ENCODE results near the gene OR51F2. TPM values are rescaled to one million over a fixed set of nuclear protein-coding genes. Genes with fewer than 3 reads are reported as not detected.

The OR51F2 gene
- total and polyA plus RNA-seq, 2 donors (not counting 1 experiment from before 2014, with no cell fraction given): not detected

DNA sequence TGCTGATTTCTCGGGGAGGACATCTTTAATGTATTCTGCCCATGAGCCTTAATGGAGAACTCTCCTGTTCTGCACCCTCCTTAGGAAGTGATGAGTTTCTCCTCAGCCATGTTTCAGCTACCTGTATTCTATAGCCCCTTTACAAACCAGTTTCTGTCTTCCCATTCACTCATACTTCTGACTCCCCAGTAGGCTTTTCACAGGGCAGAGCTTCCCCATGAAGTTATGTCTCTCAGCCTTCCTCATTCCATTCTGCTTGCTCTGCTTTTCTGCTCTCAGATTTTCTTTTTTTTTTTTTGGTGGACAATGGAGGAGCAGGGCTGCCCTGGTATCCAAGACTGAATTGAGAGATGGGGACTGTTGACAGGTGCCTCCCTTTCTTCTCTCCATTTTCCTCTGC lies 12.6 kb upstream of the OR51F2 start:
- no peak overlapping the region for H3K4me3 ChIP-seq (replicated peaks in 1 of 4; ENCODE audit: control extremely low read depth in 1 of 4, insufficient read depth in 1 of 4, low read depth in 3 of 4, low read length in 4 of 4)
- H3K9ac ChIP-seq (ENCODE audit: insufficient read depth, low read length): no peak overlapping the region
- H3K27me3 ChIP-seq (ENCODE audit: control insufficient read depth, insufficient read depth, low read length): no peaks in the 10 kb centered on the region
- no peaks in the 10 kb centered on the region for H3K4me1 ChIP-seq (ENCODE audit: control insufficient read depth, extremely low read depth, insufficient read depth, low read length)
- H4K20me1 ChIP-seq (ENCODE audit: control insufficient read depth, extremely low read depth, insufficient read depth, low read length): no peaks in the 10 kb centered on the region
- H3K27ac ChIP-seq (ENCODE audit: insufficient read depth, low read length): no peak overlapping the region
- no peak for DNase-seq (ENCODE audit: low read depth in 2 of 2)
- no peak overlapping the region for H2AFZ ChIP-seq (ENCODE audit: low read length)
- no peak overlapping the region for H3K4me2 ChIP-seq (ENCODE audit: extremely low read depth, insufficient read depth, low read length)
- no peaks in the 10 kb centered on the region for H3K9me3 ChIP-seq (ENCODE audit: control insufficient read depth, insufficient read depth, low read depth, low read length)
- no peaks in the 10 kb centered on the region for H3K79me2 ChIP-seq (ENCODE audit: control insufficient read depth, insufficient read depth, low read length)
- no peak for TF ChIP-seq EZH2 (IDR thresholded peaks at IDR 0.05; ENCODE audit: low read length, missing control alignments)
- TF ChIP-seq, protein P1, sequence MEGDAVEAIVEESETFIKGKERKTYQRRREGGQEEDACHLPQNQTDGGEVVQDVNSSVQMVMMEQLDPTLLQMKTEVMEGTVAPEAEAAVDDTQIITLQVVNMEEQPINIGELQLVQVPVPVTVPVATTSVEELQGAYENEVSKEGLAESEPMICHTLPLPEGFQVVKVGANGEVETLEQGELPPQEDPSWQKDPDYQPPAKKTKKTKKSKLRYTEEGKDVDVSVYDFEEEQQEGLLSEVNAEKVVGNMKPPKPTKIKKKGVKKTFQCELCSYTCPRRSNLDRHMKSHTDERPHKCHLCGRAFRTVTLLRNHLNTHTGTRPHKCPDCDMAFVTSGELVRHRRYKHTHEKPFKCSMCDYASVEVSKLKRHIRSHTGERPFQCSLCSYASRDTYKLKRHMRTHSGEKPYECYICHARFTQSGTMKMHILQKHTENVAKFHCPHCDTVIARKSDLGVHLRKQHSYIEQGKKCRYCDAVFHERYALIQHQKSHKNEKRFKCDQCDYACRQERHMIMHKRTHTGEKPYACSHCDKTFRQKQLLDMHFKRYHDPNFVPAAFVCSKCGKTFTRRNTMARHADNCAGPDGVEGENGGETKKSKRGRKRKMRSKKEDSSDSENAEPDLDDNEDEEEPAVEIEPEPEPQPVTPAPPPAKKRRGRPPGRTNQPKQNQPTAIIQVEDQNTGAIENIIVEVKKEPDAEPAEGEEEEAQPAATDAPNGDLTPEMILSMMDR (conservative IDR thresholded peaks at IDR 0.05 in 1 of 2, IDR thresholded peaks at IDR 0.05 in 1 of 2; ENCODE audit: low read depth in 1 of 2, low read length in 2 of 2): no peak
- H3K36me3 ChIP-seq (ENCODE audit: control insufficient read depth, insufficient read depth, low read length): no peaks in the 10 kb centered on the region

DNA sequence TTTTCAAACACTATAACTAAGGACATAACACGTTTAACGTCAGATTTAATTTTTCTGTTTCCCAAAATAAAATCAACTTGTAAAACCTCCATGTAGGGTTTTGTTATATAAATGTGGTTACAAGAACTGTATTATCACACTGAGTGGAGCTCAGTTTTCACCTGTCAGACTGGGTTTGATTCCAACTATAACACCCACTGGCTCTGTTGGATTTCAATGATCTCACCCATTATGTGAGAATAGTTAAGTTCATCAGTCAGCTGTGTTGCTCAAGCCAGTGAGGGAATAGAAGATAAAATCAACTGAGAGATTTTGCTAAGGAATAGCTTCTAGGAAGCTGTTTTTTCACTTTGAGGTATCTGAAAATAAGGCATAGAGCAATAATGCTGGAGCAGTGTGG lies 11.9 kb upstream of the OR51F2 start:
- TF ChIP-seq, protein P1 (conservative IDR thresholded peaks at IDR 0.05 in 1 of 2, IDR thresholded peaks at IDR 0.05 in 1 of 2; ENCODE audit: low read depth in 1 of 2, low read length in 2 of 2): no peak
- no peak for TF ChIP-seq EZH2 (IDR thresholded peaks at IDR 0.05; ENCODE audit: low read length, missing control alignments)
- Histone ChIP-seq H3K36me3 (ENCODE audit: control insufficient read depth, insufficient read depth, low read length) (no peaks in the 10 kb centered on the region), H3K4me1 (ENCODE audit: control insufficient read depth, extremely low read depth, insufficient read depth, low read length) (no peaks in the 10 kb centered on the region), H3K79me2 (ENCODE audit: control insufficient read depth, insufficient read depth, low read length) (no peaks in the 10 kb centered on the region), H4K20me1 (ENCODE audit: control insufficient read depth, extremely low read depth, insufficient read depth, low read length) (no peaks in the 10 kb centered on the region), H3K9me3 (ENCODE audit: control insufficient read depth, insufficient read depth, low read depth, low read length) (no peaks in the 10 kb centered on the region), H3K27ac (ENCODE audit: insufficient read depth, low read length) (no peak overlapping the region), H3K4me3 (replicated peaks in 1 of 4; ENCODE audit: control extremely low read depth in 1 of 4, insufficient read depth in 1 of 4, low read depth in 3 of 4, low read length in 4 of 4) (no peak overlapping the region), H3K9ac (ENCODE audit: insufficient read depth, low read length) (no peak overlapping the region), H3K4me2 (ENCODE audit: extremely low read depth, insufficient read depth, low read length) (no peak overlapping the region), H3K27me3 (ENCODE audit: control insufficient read depth, insufficient read depth, low read length) (no peaks in the 10 kb centered on the region), H2AFZ (ENCODE audit: low read length) (no peak overlapping the region)
- no peak for DNase-seq (ENCODE audit: low read depth in 2 of 2)

DNA sequence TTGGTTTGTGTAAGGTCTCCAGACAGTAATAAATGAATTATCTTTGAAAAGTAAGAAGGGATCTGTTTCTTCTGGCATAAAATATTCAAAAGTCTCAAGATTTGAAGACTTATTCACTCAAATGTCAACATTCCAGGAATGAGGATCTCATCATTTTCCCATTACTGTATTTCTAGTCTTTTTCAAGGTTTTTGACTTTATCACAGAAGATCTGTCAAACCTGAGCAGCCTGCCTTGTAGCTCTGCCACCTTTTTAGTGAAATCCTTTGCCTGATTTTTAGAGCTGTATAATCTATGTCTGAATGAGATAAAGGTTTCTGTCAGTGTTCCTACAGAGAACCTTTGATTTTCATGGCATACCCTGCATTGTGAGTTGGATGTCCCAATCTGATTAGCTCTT lies 4.0 kb downstream of the OR51F2 start:
- no peak overlapping the region for H3K27ac ChIP-seq (ENCODE audit: insufficient read depth, low read length)
- no peak overlapping the region for H3K4me2 ChIP-seq (ENCODE audit: extremely low read depth, insufficient read depth, low read length)
- no peaks in the 10 kb centered on the region for H3K9me3 ChIP-seq (ENCODE audit: control insufficient read depth, insufficient read depth, low read depth, low read length)
- no peaks in the 10 kb centered on the region for H3K27me3 ChIP-seq (ENCODE audit: control insufficient read depth, insufficient read depth, low read length)
- H3K4me1 ChIP-seq (ENCODE audit: control insufficient read depth, extremely low read depth, insufficient read depth, low read length): no peaks in the 10 kb centered on the region
- no peaks in the 10 kb centered on the region for H3K79me2 ChIP-seq (ENCODE audit: control insufficient read depth, insufficient read depth, low read length)
- H3K36me3 ChIP-seq (ENCODE audit: control insufficient read depth, insufficient read depth, low read length): no peaks in the 10 kb centered on the region
- no peak overlapping the region for H3K4me3 ChIP-seq (replicated peaks in 1 of 4; ENCODE audit: control extremely low read depth in 1 of 4, insufficient read depth in 1 of 4, low read depth in 3 of 4, low read length in 4 of 4)
- no peak overlapping the region for H3K9ac ChIP-seq (ENCODE audit: insufficient read depth, low read length)
- no peaks in the 10 kb centered on the region for H4K20me1 ChIP-seq (ENCODE audit: control insufficient read depth, extremely low read depth, insufficient read depth, low read length)
- no peak for DNase-seq (ENCODE audit: low read depth in 2 of 2)
- no peak overlapping the region for H2AFZ ChIP-seq (ENCODE audit: low read length)
- TF ChIP-seq EZH2 (IDR thresholded peaks at IDR 0.05; ENCODE audit: low read length, missing control alignments): no peak
- TF ChIP-seq, protein P1 (conservative IDR thresholded peaks at IDR 0.05 in 1 of 2, IDR thresholded peaks at IDR 0.05 in 1 of 2; ENCODE audit: low read depth in 1 of 2, low read length in 2 of 2): no peak
